ENCODE data around the gene MSI2. TPM values are rescaled to one million over a fixed set of nuclear protein-coding genes. Genes with fewer than 3 reads are reported as not detected.
A peak's percentile ranks its signal among the peaks of the same experiment; 100 is the strongest.

MSI2 gene
- total RNA-seq, 1 donor from 2014 or later, result 96.8 TPM

DNA sequence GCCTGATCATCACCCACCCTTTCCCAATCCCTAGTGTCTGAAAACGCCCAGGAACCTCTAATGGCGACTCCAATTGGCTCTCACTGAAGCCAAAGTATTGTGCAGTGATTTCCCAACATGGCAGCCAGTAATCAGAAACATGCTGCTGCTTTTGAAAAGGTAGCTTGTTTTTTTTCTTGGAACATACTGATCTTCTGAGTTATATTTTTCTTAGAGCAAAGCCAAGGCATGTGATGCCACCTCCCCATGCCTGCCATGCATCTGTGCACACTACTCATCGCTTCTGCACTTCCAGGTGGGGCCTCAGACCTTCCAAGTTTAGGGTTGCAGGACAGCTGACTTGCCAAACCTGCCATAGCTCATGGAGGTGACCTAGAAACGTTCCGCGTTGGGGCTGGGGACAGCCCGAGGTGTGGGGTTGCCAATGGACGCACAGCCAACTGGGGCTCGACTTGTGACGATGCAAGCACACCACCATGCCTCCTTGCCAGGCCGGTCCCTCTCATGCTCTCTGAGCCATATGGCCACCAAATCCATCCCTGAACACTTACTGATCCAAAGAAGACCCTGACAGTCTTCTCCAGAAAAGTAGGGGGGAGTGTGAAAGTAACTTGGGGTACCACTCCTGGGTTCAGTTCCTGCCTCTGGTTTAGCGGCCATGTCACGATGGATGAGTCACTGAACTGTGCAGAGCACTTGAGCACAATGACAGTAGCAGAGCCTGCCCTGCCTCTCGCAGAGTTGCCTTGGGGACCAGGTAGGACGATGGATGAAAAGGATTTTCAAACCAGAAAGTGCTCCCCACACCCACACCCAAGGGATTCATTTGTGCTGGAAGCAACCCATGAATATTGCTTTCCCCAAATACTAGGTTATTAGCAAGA lies 333.1 kb downstream of the MSI2 start:
- ATAC-seq (no peak), DNase-seq (ENCODE audit: missing footprints) (no peak)
- intact Hi-C loops (cut with DNase I), result no loop called here

- ATAC-seq (no peak), DNase-seq (ENCODE audit: missing footprints) (no peak)
- intact Hi-C loops (cut with DNase I), result no loop called here
Observed at GRCh38 chr17:57593739-57594462, 337.6 kb downstream of the MSI2 start.

GRCh38 chr17:57594767-57595166 lies 338.4 kb downstream of the MSI2 start:
- DNase-seq (ENCODE audit: missing footprints) (no peak), ATAC-seq (no peak)
- intact Hi-C loops (cut with DNase I), result loop anchor here (5.0 kb wide), 1 partner anchor 153 kb away; the partner anchor contains the start of gene CCDC182

- intact Hi-C loops (cut with DNase I), result loop anchor here (5.0 kb wide), 1 partner anchor 152 kb away; the partner anchor contains the start of gene CCDC182
- ATAC-seq (no peak), DNase-seq (ENCODE audit: missing footprints) (no peak)
Observed at GRCh38 chr17:57595426-57595825, 339.1 kb downstream of the MSI2 start.

GRCh38 chr17:57595947-57596695 lies 339.8 kb downstream of the MSI2 start:
- DNase-seq (ENCODE audit: missing footprints), result no peak
- ATAC-seq, result no peak
- intact Hi-C loops (cut with DNase I), result loop anchor here (2.0 to 5.0 kb wide), 2 partner anchors 151 to 341 kb away; partner anchors contain the start of gene CCDC182

DNA sequence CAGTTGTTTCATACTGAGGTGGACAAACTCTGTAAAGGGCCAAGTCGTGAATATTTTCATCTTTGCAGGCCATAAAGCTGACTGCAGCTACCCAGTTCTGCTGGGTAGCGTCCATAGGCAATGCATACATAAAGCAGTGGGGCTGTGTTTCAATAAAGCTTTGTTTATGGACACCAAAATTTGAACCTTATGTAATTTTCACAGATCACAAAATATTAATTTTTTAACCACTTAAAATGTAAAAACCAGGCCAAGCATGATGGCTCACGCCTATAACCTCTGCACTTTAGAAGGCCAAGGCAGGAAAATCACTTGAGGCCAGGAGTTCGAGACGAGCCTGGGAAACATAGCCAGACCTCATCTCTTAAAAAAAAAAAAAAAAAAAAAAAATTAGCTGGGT lies 340.8 kb downstream of the MSI2 start:
- intact Hi-C loops (cut with DNase I), result loop anchor here (2.0 to 5.0 kb wide), 2 partner anchors 150 to 342 kb away; partner anchors contain the start of gene CCDC182
- DNase-seq (ENCODE audit: missing footprints) (no peak), ATAC-seq (no peak)

- DNase-seq (ENCODE audit: missing footprints) (peak; percentile 72), ATAC-seq (peak; percentile 74)
- intact Hi-C loops (cut with DNase I), result loop anchor here (1.0 to 5.0 kb wide), 3 partner anchors 75 to 343 kb away; partner anchors contain the start of gene CCDC182
Observed at GRCh38 chr17:57597531-57598453, 341.5 kb downstream of the MSI2 start.

- intact Hi-C loops (cut with DNase I), result loop anchor here (5.0 kb wide), 1 partner anchor 148 kb away; the partner anchor contains the start of gene CCDC182
- DNase-seq (ENCODE audit: missing footprints) (no peak), ATAC-seq (no peak)
Observed at GRCh38 chr17:57599271-57600045, 343.1 kb downstream of the MSI2 start.

GRCh38 chr17:57600074-57600473 lies 343.8 kb downstream of the MSI2 start:
- intact Hi-C loops (cut with DNase I), result no loop called here
- no peak for ATAC-seq
- DNase-seq (ENCODE audit: missing footprints), result no peak

- intact Hi-C loops (cut with DNase I), result no loop called here
- DNase-seq (ENCODE audit: missing footprints), result no peak
- ATAC-seq, result no peak
Observed at GRCh38 chr17:57601143-57601735, 344.9 kb downstream of the MSI2 start.

DNA sequence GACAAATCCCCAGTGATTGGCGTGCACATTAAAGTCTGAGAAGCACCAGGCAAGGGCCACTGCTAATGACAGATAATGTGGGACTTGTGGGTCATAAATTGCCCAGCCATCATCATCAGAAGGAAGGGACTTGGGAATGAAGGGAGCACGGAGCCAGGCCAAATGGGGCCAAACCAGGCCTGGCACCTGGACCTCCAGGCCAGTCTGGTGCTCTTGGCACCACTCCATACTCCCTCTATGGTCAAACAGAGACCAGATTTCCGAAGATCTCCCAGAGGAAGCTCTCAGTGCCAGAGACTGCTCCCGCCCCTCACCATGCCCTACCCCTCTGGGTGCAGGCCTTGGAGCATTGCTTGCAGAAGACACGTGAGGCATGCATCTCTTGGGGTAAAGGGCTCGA lies 346.6 kb downstream of the MSI2 start:
- intact Hi-C loops (cut with DNase I), result no loop called here
- DNase-seq (ENCODE audit: missing footprints), result no peak
- ATAC-seq, result no peak

- DNase-seq (ENCODE audit: missing footprints) (no peak), ATAC-seq (no peak)
- intact Hi-C loops (cut with DNase I), result no loop called here
Observed at GRCh38 chr17:57603546-57603945, 347.2 kb downstream of the MSI2 start.

DNA sequence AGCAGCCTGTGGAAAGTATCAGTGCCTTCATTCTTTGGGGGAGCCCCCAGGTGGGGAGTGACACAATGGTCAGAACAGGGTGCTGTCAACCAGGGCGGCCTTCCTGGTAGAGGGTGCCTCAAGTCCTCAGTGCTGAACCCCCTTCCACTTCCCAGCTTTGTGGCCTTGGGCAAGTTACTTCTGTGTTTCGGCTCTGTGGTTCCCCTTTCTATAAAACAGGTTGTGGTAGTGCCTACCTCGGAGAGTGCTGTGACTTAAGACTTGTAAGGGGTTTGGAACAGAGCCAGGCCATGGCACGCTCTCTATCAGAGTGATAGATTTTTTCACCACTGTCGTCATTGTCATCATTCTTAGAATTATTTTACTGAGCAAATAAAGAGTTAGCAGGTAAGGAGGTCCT lies 347.7 kb downstream of the MSI2 start:
- intact Hi-C loops (cut with DNase I), result no loop called here
- ATAC-seq (no peak), DNase-seq (ENCODE audit: missing footprints) (peak; percentile 66)

- DNase-seq (ENCODE audit: missing footprints) (peak; percentile 67), ATAC-seq (peak; percentile 80)
- intact Hi-C loops (cut with DNase I), result loop anchor here (5.0 kb wide), 1 partner anchor 57 kb away; no protein-coding TSS in a partner anchor
Observed at GRCh38 chr17:57604771-57605674, 348.7 kb downstream of the MSI2 start.

GRCh38 chr17:57605675-57606105 lies 349.4 kb downstream of the MSI2 start:
- no peak for ATAC-seq
- intact Hi-C loops (cut with DNase I), result loop anchor here (5.0 kb wide), 1 partner anchor 57 kb away; no protein-coding TSS in a partner anchor
- DNase-seq (ENCODE audit: missing footprints), result no peak

Data from Right ventricle myocardium inferior (tissue), 1 donor.